H9 (cell line): ENCODE data around the gene RMDN2. TPM values are rescaled to one million over a fixed set of nuclear protein-coding genes. Genes with fewer than 3 reads are reported as not detected.

Source experiments
- DNase-seq: peaks from one replicate; pipeline ENCODE4 v3.0.0-alpha.2; 2017
- H2AFZ ChIP-seq: one replicate; pipeline ENCODE4 v1.6.1; 2013; ENCODE audit warnings: mild to moderate bottlenecking, low read length, control low read depth, moderate library complexity
- H2AK5ac ChIP-seq: 2 replicates; pipeline ENCODE4 v1.6.1; 2013; ENCODE audit warnings: low read length, control low read depth, mixed read lengths; ENCODE audit not compliant: insufficient read length
- H2BK120ac ChIP-seq: one replicate; pipeline ENCODE4 v1.6.1; 2013; ENCODE audit warnings: low read depth, mild to moderate bottlenecking, low read length, control low read depth, inconsistent platforms; ENCODE audit not compliant: poor library complexity, severe bottlenecking
- H2BK12ac ChIP-seq: 2 replicates; pipeline ENCODE4 v1.6.1; 2013; ENCODE audit warnings: low read length, control low read depth, mixed read lengths, low read depth; ENCODE audit not compliant: insufficient read length
- H2BK15ac ChIP-seq: 2 replicates; pipeline ENCODE4 v1.6.1; 2013; ENCODE audit warnings: low read depth, low read length, control low read depth
- H2BK20ac ChIP-seq: one replicate; pipeline ENCODE4 v1.6.1; 2013; ENCODE audit warnings: low read depth, mild to moderate bottlenecking, low read length, control low read depth, inconsistent platforms; ENCODE audit not compliant: poor library complexity, severe bottlenecking
- H2BK5ac ChIP-seq: 2 replicates; pipeline ENCODE4 v1.6.1; 2013; ENCODE audit warnings: low read length, control low read depth, mixed read lengths; ENCODE audit not compliant: insufficient read length
- H3K14ac ChIP-seq: 2 replicates; pipeline ENCODE4 v1.6.1; 2013; ENCODE audit warnings: low read length, control low read depth; ENCODE audit not compliant: insufficient read depth
- H3K18ac ChIP-seq: 2 replicates; pipeline ENCODE4 v1.6.1; 2013; ENCODE audit warnings: low read depth, mild to moderate bottlenecking, mixed read lengths, low read length, control low read depth; ENCODE audit not compliant: insufficient read length
- H3K23ac ChIP-seq: 2 replicates; pipeline ENCODE4 v1.6.1; 2013; ENCODE audit warnings: low read length, control low read depth, mixed read lengths, low read depth; ENCODE audit not compliant: insufficient read length
- H3K23me2 ChIP-seq: 2 replicates; pipeline ENCODE4 v1.6.1; 2013; ENCODE audit warnings: low read depth, mild to moderate bottlenecking, mixed read lengths, low read length, control low read depth; ENCODE audit not compliant: insufficient read length, poor library complexity, severe bottlenecking
- H3K27ac ChIP-seq: 2 replicates; pipeline ENCODE4 v1.5.1; 2013; ENCODE audit warnings: low read length, control low read depth, mixed read lengths, low read depth; ENCODE audit not compliant: insufficient read length
- H3K27me3 ChIP-seq: 2 replicates; pipeline ENCODE4 v1.6.1; 2013; ENCODE audit warnings: low read length, control low read depth, inconsistent platforms; ENCODE audit not compliant: insufficient read depth
- H3K4ac ChIP-seq: 2 replicates; pipeline ENCODE4 v1.6.1; 2013; ENCODE audit warnings: low read depth, mild to moderate bottlenecking, control low read depth, inconsistent platforms, low read length, moderate library complexity
- H3K4me1 ChIP-seq: 2 replicates; pipeline ENCODE4 v1.6.1; 2013; ENCODE audit warnings: low read length, control low read depth, inconsistent platforms; ENCODE audit not compliant: insufficient read depth
- H3K4me2 ChIP-seq: 2 replicates; pipeline ENCODE4 v1.6.1; 2013; ENCODE audit warnings: low read length, control low read depth, mixed read lengths; ENCODE audit not compliant: insufficient read length, insufficient read depth
- H3K56ac ChIP-seq: 2 replicates; pipeline ENCODE4 v1.6.1; 2013; ENCODE audit warnings: low read depth, mild to moderate bottlenecking, mixed read lengths, low read length, control low read depth; ENCODE audit not compliant: insufficient read length
- H3K79me1 ChIP-seq: 2 replicates; pipeline ENCODE4 v1.6.1; 2013; ENCODE audit warnings: low read depth, mild to moderate bottlenecking, moderate library complexity, low read length, control low read depth, inconsistent platforms; ENCODE audit not compliant: insufficient read depth, poor library complexity, severe bottlenecking
- H3K79me2 ChIP-seq: 2 replicates; pipeline ENCODE4 v1.6.1; 2013; ENCODE audit warnings: low read length, control low read depth, inconsistent platforms; ENCODE audit not compliant: insufficient read depth
- H3K9ac ChIP-seq: 2 replicates; pipeline ENCODE4 v1.6.1; 2013; ENCODE audit warnings: low read length, control low read depth, mixed read lengths; ENCODE audit not compliant: insufficient read length; ENCODE audit errors: extremely low read depth
- H3K9me3 ChIP-seq: one replicate; pipeline ENCODE4 v1.6.1; 2013; ENCODE audit warnings: low read depth, low read length, inconsistent platforms; ENCODE audit not compliant: control insufficient read depth
- H3T11ph ChIP-seq: one replicate; pipeline ENCODE4 v1.6.1; 2013; ENCODE audit warnings: mild to moderate bottlenecking, low read length, control low read depth, inconsistent platforms
- H4K20me1 ChIP-seq: one replicate; pipeline ENCODE4 v1.6.1; 2013; ENCODE audit not compliant: control insufficient read depth, insufficient read length, insufficient read depth
- H4K5ac ChIP-seq: 2 replicates; pipeline ENCODE4 v1.6.1; 2013; ENCODE audit warnings: low read depth, mild to moderate bottlenecking, mixed read lengths, low read length, control low read depth; ENCODE audit not compliant: insufficient read length
- H4K8ac ChIP-seq: replicated peaks from 2 replicates; pipeline ENCODE4 v1.6.1; 2013; ENCODE audit warnings: low read length, control low read depth, mixed read lengths, low read depth; ENCODE audit not compliant: insufficient read length
- H4K91ac ChIP-seq: 2 replicates; pipeline ENCODE4 v1.6.1; 2013; ENCODE audit warnings: low read depth, mild to moderate bottlenecking, moderate library complexity, mixed read lengths, low read length, control low read depth; ENCODE audit not compliant: insufficient read length
- H3K27ac Mint-ChIP-seq, 3 experiments: 2 replicates in 2 of 3; 3 replicates in 1 of 3; pipeline ENCODE4 v1.8.0; 2020 to 2021; ENCODE audit warnings: mixed read lengths in 3 of 3, mild to moderate bottlenecking in 1 of 3, moderate library complexity in 1 of 3
- H3K27me3 Mint-ChIP-seq: 2 replicates; pipeline ENCODE4 v1.8.0; 2021; ENCODE audit warnings: low read depth, mild to moderate bottlenecking, moderate library complexity, mixed read lengths
- H3K36me3 Mint-ChIP-seq, 3 experiments: 2 replicates in 2 of 3; 3 replicates in 1 of 3; pipeline ENCODE4 v1.8.0; 2020 to 2021; ENCODE audit warnings: low read depth in 3 of 3, mixed read lengths in 3 of 3; ENCODE audit not compliant: insufficient read depth in 1 of 3
- H3K4me1 Mint-ChIP-seq, 2 experiments: 2 replicates each; pipeline ENCODE4 v1.8.0; 2020; ENCODE audit warnings: mixed read lengths in 2 of 2
- H3K4me3 Mint-ChIP-seq, 2 experiments: 2 replicates in 1 of 2; 3 replicates in 1 of 2; pipeline ENCODE4 v1.8.0; 2020 to 2021; ENCODE audit warnings: mild to moderate bottlenecking in 2 of 2, mixed read lengths in 2 of 2, moderate library complexity in 1 of 2
- H3K9me3 Mint-ChIP-seq, 2 experiments: 2 replicates in 1 of 2; 3 replicates in 1 of 2; pipeline ENCODE4 v1.8.0; 2020; ENCODE audit warnings: mild to moderate bottlenecking in 2 of 2, mixed read lengths in 2 of 2, moderate library complexity in 1 of 2
- WGBS: extraction: QIAGEN DNeasy Blood & Tissue Kit; methylation state at CpG from one replicate; pipeline ENCODE4 v1.1.7; 2013; ENCODE audit warnings: missing lambda C conversion rate, low lambda C conversion rate, mixed read lengths; ENCODE audit not compliant: insufficient read length; ENCODE audit errors: extremely low coverage; 5-methylcytosine and 5-hydroxymethylcytosine counted together
- total RNA-seq: library from RNA; stranded (reverse); gene quantifications from 2 replicates; pipeline ENCODE4 v1.2.1, GENCODE V29; 2021
- TF ChIP-seq, protein P1 (sequence below): fragments of 200-600 bp; sonication (generic); conservative IDR thresholded peaks from 3 replicates; pipeline ENCODE4 v1.8.0; 2021; ENCODE audit warnings: antibody characterized with exemption, mild to moderate bottlenecking

The RMDN2 gene
- total RNA-seq, 1 experiment from 2014 or later, result 2.8 TPM

DNA sequence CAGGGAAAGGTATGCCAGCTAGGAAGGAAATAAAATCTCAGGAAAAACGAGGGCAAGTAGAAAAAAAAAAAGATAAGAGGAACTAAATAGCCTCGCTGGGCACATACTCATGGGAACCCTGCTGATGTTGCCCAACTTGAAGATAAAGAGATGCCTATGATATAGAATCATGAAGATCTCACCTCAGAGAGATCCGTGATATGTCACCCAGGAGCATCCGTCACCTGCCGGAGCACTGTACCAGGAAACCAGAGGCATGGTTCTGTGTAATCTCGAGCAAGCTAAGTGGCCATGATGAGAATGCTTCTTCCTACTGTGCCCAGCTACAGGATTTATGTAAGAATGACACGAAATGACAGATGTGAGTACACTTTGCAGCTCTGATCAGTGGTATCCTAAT, 110.9 kb downstream of the RMDN2 start:
- no peak overlapping the region for H4K8ac ChIP-seq
- H4K91ac ChIP-seq, result no peak overlapping the region
- H2AK5ac ChIP-seq, result no peak overlapping the region
- no peak overlapping the region for H3K56ac ChIP-seq
- H3K23ac ChIP-seq, result no peak overlapping the region
- H3K23me2 ChIP-seq, result no peaks in the 10 kb centered on the region
- H3T11ph ChIP-seq, result no peak overlapping the region
- whole genome bisulfite sequencing, result no CpG with 5 or more reads among the region's 7 CpGs
- H3K4me3 Mint-ChIP-seq, result no peak overlapping the region
- H3K27ac Mint-ChIP-seq, result no peak overlapping the region
- H3K27ac ChIP-seq, result no peak overlapping the region
- no peak overlapping the region for H2BK5ac ChIP-seq
- H3K4ac ChIP-seq, result no peak overlapping the region
- H3K14ac ChIP-seq, result no peak overlapping the region
- no peaks in the 10 kb centered on the region for H3K9me3 Mint-ChIP-seq
- H4K20me1 ChIP-seq, result no peaks in the 10 kb centered on the region
- no peaks in the 10 kb centered on the region for H3K36me3 Mint-ChIP-seq
- H3K4me1 Mint-ChIP-seq, result peaks cover 2 to 4% of the 10 kb centered on the region in 2 experiments; a peak in 2 of 4 replicates
- 0 out of 2 replicates have a peak, but pooled peaks cover 3% of the 10 kb centered on the region for H3K4me1 ChIP-seq
- no peak overlapping the region for H3K9ac ChIP-seq
- H3K79me1 ChIP-seq, result no peaks in the 10 kb centered on the region
- H2AFZ ChIP-seq, result no peak overlapping the region
- H2BK12ac ChIP-seq, result no peak overlapping the region
- H2BK20ac ChIP-seq, result no peak overlapping the region
- TF ChIP-seq, protein P1, sequence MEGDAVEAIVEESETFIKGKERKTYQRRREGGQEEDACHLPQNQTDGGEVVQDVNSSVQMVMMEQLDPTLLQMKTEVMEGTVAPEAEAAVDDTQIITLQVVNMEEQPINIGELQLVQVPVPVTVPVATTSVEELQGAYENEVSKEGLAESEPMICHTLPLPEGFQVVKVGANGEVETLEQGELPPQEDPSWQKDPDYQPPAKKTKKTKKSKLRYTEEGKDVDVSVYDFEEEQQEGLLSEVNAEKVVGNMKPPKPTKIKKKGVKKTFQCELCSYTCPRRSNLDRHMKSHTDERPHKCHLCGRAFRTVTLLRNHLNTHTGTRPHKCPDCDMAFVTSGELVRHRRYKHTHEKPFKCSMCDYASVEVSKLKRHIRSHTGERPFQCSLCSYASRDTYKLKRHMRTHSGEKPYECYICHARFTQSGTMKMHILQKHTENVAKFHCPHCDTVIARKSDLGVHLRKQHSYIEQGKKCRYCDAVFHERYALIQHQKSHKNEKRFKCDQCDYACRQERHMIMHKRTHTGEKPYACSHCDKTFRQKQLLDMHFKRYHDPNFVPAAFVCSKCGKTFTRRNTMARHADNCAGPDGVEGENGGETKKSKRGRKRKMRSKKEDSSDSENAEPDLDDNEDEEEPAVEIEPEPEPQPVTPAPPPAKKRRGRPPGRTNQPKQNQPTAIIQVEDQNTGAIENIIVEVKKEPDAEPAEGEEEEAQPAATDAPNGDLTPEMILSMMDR, result no peak
- peaks cover 14% of the 10 kb centered on the region for H3K27me3 Mint-ChIP-seq
- no peak for DNase-seq
- no peak overlapping the region for H3K18ac ChIP-seq
- H3K4me2 ChIP-seq, result no peak overlapping the region
- H3K79me2 ChIP-seq, result no peaks in the 10 kb centered on the region
- no peak overlapping the region for H2BK120ac ChIP-seq
- peaks cover 3% of the 10 kb centered on the region; the same call in 1 of the 2 replicates for H3K27me3 ChIP-seq
- no peaks in the 10 kb centered on the region for H3K9me3 ChIP-seq
- H4K5ac ChIP-seq, result no peak overlapping the region
- H2BK15ac ChIP-seq, result no peak overlapping the region
